ENCODE measurements around the gene SF1.

Gene SF1

DNA sequence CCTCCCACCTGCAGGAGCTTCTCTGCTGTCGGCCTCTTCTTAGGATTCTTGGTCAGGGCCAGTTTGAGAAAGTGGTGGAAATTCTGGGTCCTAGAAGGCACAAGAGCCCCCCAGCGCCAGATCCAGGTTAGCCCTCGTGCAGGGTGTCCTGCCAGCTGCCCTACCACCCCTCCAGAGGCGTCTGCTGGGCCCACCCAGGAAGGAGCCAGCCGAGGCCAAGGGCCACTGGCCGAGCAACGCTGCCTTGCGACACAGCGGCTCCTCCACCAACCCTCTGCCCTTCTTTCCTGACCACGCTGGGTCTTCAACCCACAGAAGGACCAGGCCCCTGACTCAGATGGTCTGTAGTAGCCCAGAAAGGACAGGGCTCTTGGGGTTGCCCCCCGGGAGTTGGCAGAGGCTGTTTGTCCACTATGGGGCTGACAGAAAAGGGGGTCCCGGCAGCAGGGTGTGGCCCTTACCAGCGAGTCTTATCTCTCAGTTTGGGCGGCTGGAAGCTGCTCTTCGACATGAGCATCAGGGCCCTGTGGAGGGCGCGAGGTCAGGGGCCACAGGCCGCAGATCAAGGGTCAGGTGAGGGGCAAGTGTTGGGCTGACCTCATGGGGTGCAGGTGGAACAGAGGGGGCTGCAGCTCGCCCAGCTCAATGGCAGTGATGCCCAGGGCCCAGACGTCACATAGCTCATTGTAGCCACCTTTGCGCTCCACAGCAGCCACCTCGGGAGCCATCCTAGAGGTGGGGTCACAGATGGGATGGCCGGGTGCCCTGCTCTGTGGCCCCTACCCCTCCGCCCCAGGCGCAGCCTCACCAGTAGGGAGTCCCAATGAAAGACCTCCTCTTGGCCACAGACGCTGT lies 22.2 kb upstream of the SF1 start:
- H3K27me3 ChIP-seq (replicated peaks; ENCODE audit: control insufficient read depth, insufficient read depth, low read length), result no peaks in the 10 kb centered on the region
- H3K4me1 ChIP-seq (ENCODE audit: control insufficient read depth, insufficient read depth, low read length), result peaks cover 12% of the 10 kb centered on the region
- no peak for DNase-seq (ENCODE audit: low read depth)
- no peaks in the 10 kb centered on the region for H3K9me3 ChIP-seq (ENCODE audit: control insufficient read depth, low read length)
- no peak overlapping the region for H3K9ac ChIP-seq (ENCODE audit: low read length)
- peaks cover 8% of the 10 kb centered on the region for H3K36me3 ChIP-seq (ENCODE audit: control insufficient read depth, insufficient read depth, low read length, severe bottlenecking)
- H3K4me3 ChIP-seq (ENCODE audit: low read length), result no peak overlapping the region

DNA sequence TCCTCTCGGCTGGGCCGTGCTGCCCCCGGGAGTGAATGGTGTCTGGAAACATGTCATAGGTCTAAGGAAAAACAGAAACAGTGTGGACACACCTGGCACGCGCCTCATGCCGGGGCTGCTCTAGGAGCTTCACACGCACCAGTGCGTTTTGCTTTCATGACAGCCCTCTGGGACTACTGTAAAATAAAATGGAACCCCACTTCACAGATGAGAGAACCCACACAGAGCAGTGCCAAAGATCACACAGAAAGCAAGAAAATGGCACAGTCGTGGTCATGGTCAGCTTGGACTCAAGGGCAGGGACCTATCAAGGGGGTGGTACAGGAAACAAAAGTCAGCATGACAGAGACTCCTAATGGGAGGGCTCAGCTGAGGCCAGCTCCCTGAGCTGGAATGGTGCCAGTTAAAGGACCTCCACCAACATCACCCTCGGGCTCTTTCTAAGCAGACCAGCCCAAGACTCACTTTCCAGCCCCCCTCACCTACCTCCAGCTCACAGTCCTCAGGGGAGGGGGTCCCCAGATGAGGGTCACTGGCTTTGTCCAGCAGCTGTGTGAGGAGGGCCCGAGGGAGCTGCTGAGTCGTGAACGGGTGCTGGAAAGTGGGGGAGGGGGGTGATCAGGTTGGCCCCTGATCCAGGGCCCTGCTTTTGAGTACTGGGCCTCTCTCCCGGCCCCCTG lies 21.4 kb upstream of the SF1 start:
- Histone ChIP-seq H3K9ac (ENCODE audit: low read length) (no peak overlapping the region), H3K4me1 (ENCODE audit: control insufficient read depth, insufficient read depth, low read length) (peaks cover 12% of the 10 kb centered on the region), H3K36me3 (ENCODE audit: control insufficient read depth, insufficient read depth, low read length, severe bottlenecking) (peaks cover under 1% of the 10 kb centered on the region), H3K27me3 (replicated peaks; ENCODE audit: control insufficient read depth, insufficient read depth, low read length) (no peaks in the 10 kb centered on the region), H3K9me3 (ENCODE audit: control insufficient read depth, low read length) (no peaks in the 10 kb centered on the region), H3K4me3 (ENCODE audit: low read length) (no peak overlapping the region)
- no peak for DNase-seq (ENCODE audit: low read depth)

DNA sequence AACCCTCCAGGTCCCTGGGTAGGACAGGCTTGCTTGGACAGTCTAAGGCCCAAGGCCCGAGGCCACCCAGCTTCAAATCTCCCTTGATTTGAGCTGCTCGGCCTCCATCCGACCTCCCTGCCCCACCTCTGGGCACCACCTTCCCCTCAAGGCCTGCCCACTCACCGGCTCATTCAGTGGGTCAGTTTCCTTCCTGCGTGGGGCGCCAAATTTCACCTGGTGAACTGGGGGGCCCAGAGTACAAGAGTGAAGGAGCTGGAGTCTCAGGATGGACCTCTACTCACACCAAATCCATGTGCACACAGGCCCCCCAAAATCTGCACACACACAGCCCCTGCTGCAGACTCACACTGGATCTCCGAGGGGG lies 20.9 kb upstream of the SF1 start:
- Histone ChIP-seq H3K9me3 (ENCODE audit: control insufficient read depth, low read length) (no peaks in the 10 kb centered on the region), H3K27me3 (replicated peaks; ENCODE audit: control insufficient read depth, insufficient read depth, low read length) (no peaks in the 10 kb centered on the region), H3K4me3 (ENCODE audit: low read length) (no peak overlapping the region), H3K9ac (ENCODE audit: low read length) (no peak overlapping the region), H3K36me3 (ENCODE audit: control insufficient read depth, insufficient read depth, low read length, severe bottlenecking) (no peaks in the 10 kb centered on the region), H3K4me1 (ENCODE audit: control insufficient read depth, insufficient read depth, low read length) (peaks cover 9% of the 10 kb centered on the region)
- DNase-seq (ENCODE audit: low read depth), result no peak

DNA sequence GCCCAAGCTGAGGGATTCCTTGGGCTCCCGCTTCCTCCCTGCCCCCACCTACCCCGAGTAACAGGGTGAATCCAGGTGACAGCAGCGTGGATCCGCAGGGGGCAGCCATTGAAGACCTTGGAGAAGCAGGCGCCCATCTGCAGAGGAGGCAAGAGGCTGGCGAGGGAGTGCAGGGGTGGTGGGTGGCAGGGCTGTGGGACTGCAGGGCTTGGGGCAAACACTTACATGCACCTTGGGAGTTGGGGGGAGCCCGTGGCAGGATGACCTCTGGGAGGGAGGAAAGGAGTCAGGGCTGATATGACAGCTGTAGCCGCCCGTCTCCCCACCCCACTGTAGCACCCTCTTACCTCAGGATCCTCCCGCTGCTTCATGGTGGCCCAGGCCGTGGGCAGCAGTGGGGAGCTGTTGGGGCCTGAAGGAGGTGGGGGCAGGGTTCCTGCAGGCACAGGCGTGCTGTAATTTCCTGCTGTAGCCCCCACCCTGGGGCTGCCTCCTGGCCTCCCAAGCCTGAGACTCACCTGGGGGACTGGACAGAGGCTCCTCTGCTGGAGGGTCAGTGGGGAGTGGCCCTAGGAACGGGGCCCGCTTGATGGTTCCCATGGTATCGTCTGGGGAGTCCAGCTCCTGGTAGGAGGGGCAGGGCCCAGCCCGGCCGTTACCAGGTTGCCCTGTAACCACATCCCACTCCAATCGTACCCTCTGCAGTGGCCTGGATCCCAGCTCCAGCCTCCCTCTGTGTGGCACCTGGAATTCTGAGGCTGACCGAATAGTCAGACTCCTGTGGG lies 18.6 kb upstream of the SF1 start:
- Histone ChIP-seq H3K4me1 (ENCODE audit: control insufficient read depth, insufficient read depth, low read length) (no peaks in the 10 kb centered on the region), H3K9me3 (ENCODE audit: control insufficient read depth, low read length) (no peaks in the 10 kb centered on the region), H3K36me3 (ENCODE audit: control insufficient read depth, insufficient read depth, low read length, severe bottlenecking) (no peaks in the 10 kb centered on the region), H3K9ac (ENCODE audit: low read length) (no peak overlapping the region), H3K27me3 (replicated peaks; ENCODE audit: control insufficient read depth, insufficient read depth, low read length) (no peaks in the 10 kb centered on the region), H3K4me3 (ENCODE audit: low read length) (no peak overlapping the region)
- DNase-seq (ENCODE audit: low read depth), result no peak

DNA sequence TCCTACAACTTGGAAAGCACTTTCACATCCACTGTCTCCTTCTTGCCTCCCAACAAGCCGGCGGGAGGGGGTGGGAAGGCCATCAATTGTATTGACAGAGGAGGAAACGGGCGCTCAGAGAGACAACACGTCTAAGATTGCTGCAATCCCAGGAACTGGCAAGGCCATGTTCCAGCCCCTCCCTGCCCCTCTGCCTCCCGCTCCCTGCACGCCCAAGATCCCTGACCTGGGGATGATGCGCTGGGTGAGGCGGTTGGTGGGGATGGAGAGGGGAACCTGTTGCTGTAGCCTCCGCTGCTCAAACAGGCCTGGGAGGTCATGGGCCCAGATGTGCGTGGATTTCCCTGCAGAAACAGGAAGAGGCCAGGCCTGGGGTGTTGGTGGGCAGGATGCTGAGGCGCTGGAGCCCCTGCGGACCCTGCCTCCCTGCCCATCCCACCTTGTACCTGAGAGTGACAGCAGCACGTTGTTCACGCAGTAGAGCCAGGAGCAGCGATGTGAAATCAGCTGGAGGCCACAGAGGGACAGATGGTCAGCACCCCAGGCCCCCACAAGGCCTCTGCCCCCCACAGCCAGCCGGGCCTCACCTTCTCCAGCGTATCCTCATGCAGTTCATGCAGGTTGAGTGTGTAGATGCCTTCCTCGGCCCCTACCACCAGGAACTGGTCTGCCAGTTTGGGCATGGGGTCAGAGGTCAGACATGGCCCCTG lies 17.9 kb upstream of the SF1 start:
- Histone ChIP-seq H3K36me3 (ENCODE audit: control insufficient read depth, insufficient read depth, low read length, severe bottlenecking) (no peaks in the 10 kb centered on the region), H3K4me3 (ENCODE audit: low read length) (no peak overlapping the region), H3K4me1 (ENCODE audit: control insufficient read depth, insufficient read depth, low read length) (no peaks in the 10 kb centered on the region), H3K27me3 (replicated peaks; ENCODE audit: control insufficient read depth, insufficient read depth, low read length) (no peaks in the 10 kb centered on the region), H3K9ac (ENCODE audit: low read length) (no peak overlapping the region), H3K9me3 (ENCODE audit: control insufficient read depth, low read length) (no peaks in the 10 kb centered on the region)
- no peak for DNase-seq (ENCODE audit: low read depth)

DNA sequence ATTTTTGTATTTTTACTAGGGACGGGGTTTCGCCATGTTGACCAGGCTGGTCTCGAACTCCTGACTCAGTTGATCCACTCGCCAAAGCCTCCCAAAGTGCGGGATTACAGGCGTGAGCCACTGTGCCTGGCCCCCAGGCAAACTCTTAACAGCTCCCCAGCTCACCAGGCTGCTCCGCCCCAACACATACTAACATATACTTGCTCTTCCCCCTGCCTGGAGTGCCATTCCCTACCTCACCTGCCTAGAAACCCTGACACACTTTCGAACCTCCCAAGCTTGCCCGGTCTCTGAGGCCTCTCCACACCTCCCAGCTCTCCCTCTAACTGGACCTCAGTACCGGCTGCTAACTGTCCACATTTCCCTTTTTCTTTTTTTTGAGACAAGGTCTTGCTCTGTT lies 16.2 kb upstream of the SF1 start:
- H3K9ac ChIP-seq (ENCODE audit: low read length), result no peak overlapping the region
- no peak overlapping the region for H3K4me3 ChIP-seq (ENCODE audit: low read length)
- DNase-seq (ENCODE audit: low read depth), result no peak
- no peaks in the 10 kb centered on the region for H3K4me1 ChIP-seq (ENCODE audit: control insufficient read depth, insufficient read depth, low read length)
- H3K9me3 ChIP-seq (ENCODE audit: control insufficient read depth, low read length), result no peaks in the 10 kb centered on the region
- no peaks in the 10 kb centered on the region for H3K27me3 ChIP-seq (replicated peaks; ENCODE audit: control insufficient read depth, insufficient read depth, low read length)
- H3K36me3 ChIP-seq (ENCODE audit: control insufficient read depth, insufficient read depth, low read length, severe bottlenecking), result no peaks in the 10 kb centered on the region

DNA sequence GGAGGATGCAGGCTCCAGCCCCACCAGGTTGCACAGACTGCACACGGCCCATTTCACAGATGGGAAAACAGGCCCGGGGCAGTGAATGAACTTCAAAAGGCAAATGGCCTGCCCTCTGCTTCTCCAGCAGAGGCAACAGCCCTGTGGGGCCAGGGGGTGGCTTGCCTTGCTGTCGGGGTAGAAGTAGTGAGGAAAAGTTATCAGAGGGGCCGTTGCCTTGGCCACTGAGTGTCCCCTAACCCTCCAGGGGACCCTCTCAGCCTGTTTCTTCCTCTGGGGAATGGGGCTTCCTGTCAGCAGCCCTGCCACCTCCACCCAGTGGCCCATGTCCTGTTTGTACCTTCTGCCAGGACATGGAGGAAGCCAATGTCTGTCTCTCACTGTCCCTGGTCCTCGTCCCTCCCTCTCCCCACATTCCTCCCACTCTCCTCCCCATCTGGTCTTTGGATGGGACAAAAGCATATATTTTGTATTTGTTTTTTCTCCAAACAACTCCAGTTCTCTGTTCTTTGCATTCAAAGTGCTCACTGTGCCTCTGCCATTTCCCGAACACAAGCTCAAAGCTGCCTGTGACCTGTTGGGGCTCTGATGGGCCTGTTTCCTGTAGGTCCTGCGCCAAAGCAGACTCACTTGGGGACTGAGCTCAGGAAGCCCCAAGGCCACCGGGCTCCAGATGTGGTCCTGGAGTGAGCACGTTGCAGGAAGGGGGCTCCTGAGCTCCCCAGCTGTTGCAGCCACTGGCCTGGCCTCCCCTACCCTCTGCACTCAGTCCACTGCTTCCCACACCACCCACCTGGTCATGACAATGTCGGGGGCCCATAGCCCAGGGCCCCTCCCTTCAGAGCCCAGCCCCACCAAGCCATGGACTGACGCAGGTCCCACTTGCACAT lies 15.2 kb upstream of the SF1 start:
- no peaks in the 10 kb centered on the region for H3K9me3 ChIP-seq (ENCODE audit: control insufficient read depth, low read length)
- H3K27me3 ChIP-seq (replicated peaks; ENCODE audit: control insufficient read depth, insufficient read depth, low read length), result no peaks in the 10 kb centered on the region

DNA sequence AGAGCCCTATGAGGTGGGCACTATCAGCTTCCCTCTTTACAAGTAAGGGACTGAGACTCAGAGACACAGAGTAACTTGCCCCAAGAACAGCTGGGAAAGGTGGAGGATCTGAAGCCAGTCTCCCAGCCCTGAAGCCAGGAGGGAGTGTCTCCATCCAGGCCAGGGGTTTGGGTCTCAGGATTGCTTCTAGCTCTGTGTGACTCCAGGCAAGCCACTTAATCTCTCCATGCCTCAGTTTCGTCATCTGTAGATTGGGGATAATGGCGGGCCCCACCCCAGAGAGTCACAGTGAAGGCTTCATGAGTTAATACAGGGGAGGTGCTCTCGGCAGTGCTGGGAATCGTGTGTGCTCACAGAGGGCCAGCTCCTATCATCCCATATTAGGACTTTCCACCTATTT lies 14.1 kb upstream of the SF1 start:
- no peaks in the 10 kb centered on the region for H3K27me3 ChIP-seq (replicated peaks; ENCODE audit: control insufficient read depth, insufficient read depth, low read length)
- DNase-seq (ENCODE audit: low read depth), result no peak
- no peak overlapping the region for H3K9ac ChIP-seq (ENCODE audit: low read length)
- no peak overlapping the region for H3K4me3 ChIP-seq (ENCODE audit: low read length)
- H3K9me3 ChIP-seq (ENCODE audit: control insufficient read depth, low read length), result no peaks in the 10 kb centered on the region
- peaks cover 2% of the 10 kb centered on the region for H3K4me1 ChIP-seq (ENCODE audit: control insufficient read depth, insufficient read depth, low read length)
- no peaks in the 10 kb centered on the region for H3K36me3 ChIP-seq (ENCODE audit: control insufficient read depth, insufficient read depth, low read length, severe bottlenecking)

More for the DNA sequence above, 15.2 kb upstream of the SF1 start:
- Histone ChIP-seq H3K4me1 (ENCODE audit: control insufficient read depth, insufficient read depth, low read length) (no peaks in the 10 kb centered on the region), H3K36me3 (ENCODE audit: control insufficient read depth, insufficient read depth, low read length, severe bottlenecking) (no peaks in the 10 kb centered on the region), H3K9ac (ENCODE audit: low read length) (no peak overlapping the region), H3K4me3 (ENCODE audit: low read length) (no peak overlapping the region)
- no peak for DNase-seq (ENCODE audit: low read depth)

DNA sequence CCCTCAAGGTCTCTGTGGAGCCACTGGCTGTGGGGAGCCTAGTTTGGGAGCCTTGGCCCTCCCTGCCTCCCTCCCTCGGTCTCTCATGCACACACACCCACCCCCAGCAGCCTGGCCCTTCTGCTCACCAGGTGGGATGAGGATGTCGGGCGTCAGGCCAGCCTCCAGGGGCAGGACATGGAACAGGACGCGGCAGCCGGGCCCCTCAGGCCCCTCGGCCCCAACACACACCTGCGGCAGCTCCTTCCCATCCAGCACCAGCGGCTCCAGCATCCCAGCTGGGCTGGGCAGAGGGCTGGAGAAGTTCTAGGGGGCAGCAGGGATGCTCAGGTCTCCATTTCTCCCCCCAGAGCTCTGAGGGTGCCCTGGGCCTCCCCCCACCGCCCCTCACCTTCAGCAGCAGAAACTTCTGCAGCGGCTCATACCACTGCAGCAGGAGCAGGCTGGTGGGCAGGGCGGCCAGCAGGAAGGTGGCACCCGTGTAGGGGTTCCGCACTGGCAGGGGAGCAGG lies 13.5 kb upstream of the SF1 start:
- H3K4me1 ChIP-seq (ENCODE audit: control insufficient read depth, insufficient read depth, low read length), result peaks cover 4% of the 10 kb centered on the region
- no peak overlapping the region for H3K9ac ChIP-seq (ENCODE audit: low read length)
- H3K27me3 ChIP-seq (replicated peaks; ENCODE audit: control insufficient read depth, insufficient read depth, low read length), result no peaks in the 10 kb centered on the region
- no peak for DNase-seq (ENCODE audit: low read depth)
- H3K4me3 ChIP-seq (ENCODE audit: low read length), result no peak overlapping the region
- H3K36me3 ChIP-seq (ENCODE audit: control insufficient read depth, insufficient read depth, low read length, severe bottlenecking), result no peaks in the 10 kb centered on the region
- H3K9me3 ChIP-seq (ENCODE audit: control insufficient read depth, low read length), result no peaks in the 10 kb centered on the region

Measured in adipocyte (in vitro differentiated cells).